Neural progenitor cell (in vitro differentiated cells): Measurements from ENCODE around the gene DNAH14.

Experiments
- CTCF ChIP-seq: fragments of 200-600 bp; sonication (generic); IDR thresholded peaks from 2 replicates; pipeline ENCODE4 v1.5.1; 2017; ENCODE audit warnings: antibody characterized with exemption, mild to moderate bottlenecking
- EZH2phosphoT487 ChIP-seq: fragments of 200-600 bp; sonication (generic); IDR thresholded peaks from 2 replicates; pipeline ENCODE4 v1.6.1; 2017; ENCODE audit warnings: antibody characterized with exemption

DNA sequence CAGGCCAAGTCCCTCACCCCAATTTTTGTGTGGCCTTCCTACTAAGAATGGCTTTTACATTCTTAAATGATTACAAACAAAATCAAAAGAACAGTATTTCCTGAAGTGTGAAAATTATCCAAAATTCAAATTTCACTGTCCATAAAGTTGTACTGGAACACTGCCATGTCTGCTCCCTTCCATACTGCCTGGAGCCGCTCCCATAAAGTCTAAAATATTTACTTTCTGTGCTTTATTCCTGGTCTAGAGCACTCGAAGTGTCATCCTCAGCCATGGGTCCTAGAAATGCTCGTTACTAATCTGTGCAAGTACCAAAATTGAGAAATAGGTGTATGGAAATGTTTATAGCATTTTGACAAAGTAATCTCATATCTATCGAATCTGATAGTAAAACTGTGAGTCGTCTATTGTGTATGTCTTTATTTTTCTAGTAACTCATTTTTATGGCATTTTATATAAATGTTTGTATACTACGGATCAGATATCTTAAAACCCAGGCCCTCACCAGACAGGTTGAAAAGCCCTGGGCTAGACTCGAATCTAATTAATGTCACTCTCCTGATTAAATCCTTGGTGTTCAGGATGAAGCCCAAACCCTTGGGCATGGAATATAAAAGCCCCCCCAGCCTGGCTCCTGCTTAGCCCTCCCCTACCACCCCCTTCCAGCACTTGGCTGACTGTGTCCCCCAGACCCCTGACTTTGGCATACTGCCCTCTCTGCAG is 493.5 kb downstream of the DNAH14 start:
- no peak for TF ChIP-seq CTCF
- no peak for TF ChIP-seq EZH2phosphoT487
